WTC11 (cell line): ENCODE measurements around the gene TMPRSS12.

Experiments
- CREB1 ChIP-seq: sonication (generic); formaldehyde crosslinking; IDR thresholded peaks from 2 replicates; pipeline ENCODE4 v1.8.0; 2023; ENCODE audit warnings: mild to moderate bottlenecking, missing genetic modification reagents
- CTCF ChIP-seq: fragments of 200-600 bp; IDR thresholded peaks from 2 replicates; pipeline ENCODE4 v1.8.0; 2022; ENCODE audit warnings: antibody characterized with exemption
- FOXP1 ChIP-seq: sonication (generic); formaldehyde crosslinking; IDR thresholded peaks from 2 replicates; pipeline ENCODE4 v1.8.0; 2022; ENCODE audit warnings: missing genetic modification reagents, mild to moderate bottlenecking, moderate library complexity, borderline replicate concordance
- JUN ChIP-seq: sonication (generic); formaldehyde crosslinking; IDR thresholded peaks from 2 replicates; pipeline ENCODE4 v1.8.0; 2023; ENCODE audit warnings: mild to moderate bottlenecking, missing genetic modification reagents
- MAX ChIP-seq: sonication (generic); formaldehyde crosslinking; IDR thresholded peaks from 2 replicates; pipeline ENCODE4 v1.8.0; 2022; ENCODE audit warnings: mild to moderate bottlenecking, missing genetic modification reagents
- NFE2L1 ChIP-seq: sonication (generic); formaldehyde crosslinking; IDR thresholded peaks from 2 replicates; pipeline ENCODE4 v1.8.1; 2023; ENCODE audit warnings: missing genetic modification reagents
- NFYB ChIP-seq: sonication (generic); formaldehyde crosslinking; conservative IDR thresholded peaks from 2 replicates; pipeline ENCODE4 v1.8.0; 2022; ENCODE audit warnings: low read depth, missing genetic modification reagents
- ZNF138 ChIP-seq: sonication (generic); formaldehyde crosslinking; conservative IDR thresholded peaks from 2 replicates; pipeline ENCODE4 v1.8.1; 2022; ENCODE audit warnings: mild to moderate bottlenecking, moderate library complexity, missing genetic modification reagents
- ZNF423 ChIP-seq: fragments of 250-450 bp; sonication (Bioruptor Pico); IDR thresholded peaks from 2 replicates; pipeline ENCODE4 v2.1.2; 2022; ENCODE audit warnings: mild to moderate bottlenecking, moderate library complexity
- ZNF671 ChIP-seq: fragments of 250-450 bp; sonication (Bioruptor Pico); IDR thresholded peaks from 2 replicates; pipeline ENCODE4 v1.8.0; 2021; ENCODE audit warnings: mild to moderate bottlenecking

GRCh38 chr12:50936821-50937530 lies 94.2 kb downstream of the TMPRSS12 start:
- TF ChIP-seq CREB1 (CRISPR knock-in tag): no peak
- TF ChIP-seq CTCF: no peak
- TF ChIP-seq NFE2L1 (CRISPR knock-in tag): no peak
- no peak for TF ChIP-seq NFYB
- TF ChIP-seq ZNF671 (CRISPR knock-in tag): no peak
- no peak for TF ChIP-seq FOXP1 (CRISPR knock-in tag)
- no peak for TF ChIP-seq ZNF138 (CRISPR knock-in tag)
- TF ChIP-seq JUN (CRISPR knock-in tag): no peak
- TF ChIP-seq ZNF423 (CRISPR knock-in tag): no peak
- no peak for TF ChIP-seq MAX (CRISPR knock-in tag)
